Endothelial cell of umbilical vein (primary cell): ENCODE results near the gene KPNA1. TPM values are rescaled to one million over a fixed set of nuclear protein-coding genes. Genes with fewer than 3 reads are reported as not detected.

ENCODE experiments used
- BruUV-seq: library from RNA; stranded (reverse); fragments of 400-500 nt; replicated peaks from 2 replicates; lab custom pipeline; 2021; lab: Mats Ljungman, UMichigan
- CTCF ChIA-PET: fragments of 300-600, 350-600 bp; sonication (Branson Sonifier 250); formaldehyde crosslinking; loops from one replicate; lab custom pipeline; 2021; ENCODE audit warnings: antibody characterized with exemption, inconsistent platforms; lab: Charles Lee
- POLR2A ChIA-PET: fragments of 300-600, 350-600 bp; sonication (Branson Sonifier 250); formaldehyde crosslinking; loops from one replicate; lab custom pipeline; 2021; ENCODE audit warnings: antibody characterized with exemption, inconsistent platforms; lab: Charles Lee
- DNase-seq: peaks from one replicate; pipeline ENCODE4 v3.0.0-alpha.2; 2011; ENCODE audit warnings: low read depth, low spot score
- FAIRE-seq: peaks from 2 replicates; lab custom pipeline; 2011; peaks lifted over from hg19 to GRCh38; lab: Jason Lieb, UNC
- H2AFZ ChIP-seq: 2 replicates; pipeline ENCODE4 v1.6.0; 2012; ENCODE audit warnings: low read depth, low read length, control low read depth, inconsistent platforms
- H3K27ac ChIP-seq: 2 replicates; pipeline ENCODE4 v1.5.1; 2011; ENCODE audit warnings: low read depth, mild to moderate bottlenecking, control low read depth, low read length, moderate library complexity; ENCODE audit not compliant: insufficient read depth
- H3K27me3 ChIP-seq, 2 experiments: 2 replicates each; pipeline versions ENCODE4 v1.6.0 to v1.6.1; 2011; ENCODE audit warnings: low read length in 2 of 2, mixed read lengths in 1 of 2; ENCODE audit not compliant: control insufficient read depth in 2 of 2, insufficient read depth in 2 of 2
- H3K36me3 ChIP-seq, 2 experiments: 2 replicates in 1 of 2; 3 replicates in 1 of 2; pipeline ENCODE4 v1.5.1; 2011; ENCODE audit warnings: low read length in 2 of 2, mild to moderate bottlenecking in 1 of 2, moderate library complexity in 1 of 2; ENCODE audit not compliant: control insufficient read depth in 2 of 2, insufficient read depth in 2 of 2; ENCODE audit errors: extremely low read depth in 1 of 2
- H3K4me1 ChIP-seq: 3 replicates; pipeline ENCODE4 v1.5.1; 2011; ENCODE audit warnings: mild to moderate bottlenecking, low read length; ENCODE audit not compliant: control insufficient read depth, insufficient read depth; ENCODE audit errors: extremely low read depth
- H3K4me2 ChIP-seq: 2 replicates; pipeline ENCODE4 v1.6.1; 2011; ENCODE audit warnings: low read length, control low read depth, mixed read lengths; ENCODE audit not compliant: insufficient read depth
- H3K4me3 ChIP-seq, 3 experiments: fragments of 200-600 bp in 1 of 3; sonication (generic), shearing (Covaris generic) in 1 of 3; replicated peaks in 1 of 3; 2 replicates each; pipeline ENCODE4 v1.5.1; 2011 to 2016; ENCODE audit warnings: control low read depth in 3 of 3, low read length in 3 of 3, mild to moderate bottlenecking in 2 of 3, inconsistent platforms in 1 of 3, low read depth in 1 of 3, moderate library complexity in 1 of 3; ENCODE audit not compliant: insufficient read depth in 1 of 3
- H3K79me2 ChIP-seq: 2 replicates; pipeline ENCODE4 v1.6.0; 2012; ENCODE audit warnings: low read length, inconsistent platforms; ENCODE audit not compliant: control insufficient read depth, insufficient read depth
- H3K9ac ChIP-seq: replicated peaks from 2 replicates; pipeline ENCODE3; 2011; ENCODE audit warnings: low read length, control low read depth; ENCODE audit not compliant: insufficient read depth; ENCODE audit errors: extremely low read depth
- H3K9me1 ChIP-seq: replicated peaks from 3 replicates; pipeline ENCODE4 v1.6.0; 2011; ENCODE audit warnings: mild to moderate bottlenecking, low read length; ENCODE audit not compliant: control insufficient read depth, insufficient read depth; ENCODE audit errors: extremely low read depth
- H3K9me3 ChIP-seq: replicated peaks from 2 replicates; pipeline ENCODE4 v1.5.1; 2012; ENCODE audit warnings: low read length, inconsistent platforms; ENCODE audit not compliant: control insufficient read depth, insufficient read depth
- H4K20me1 ChIP-seq: replicated peaks from 2 replicates; pipeline ENCODE3; 2011; ENCODE audit warnings: mild to moderate bottlenecking, low read length; ENCODE audit not compliant: control insufficient read depth, insufficient read depth; ENCODE audit errors: extremely low read depth
- CTCF ChIP-seq, 2 donors: IDR thresholded peaks; 1 replicate in 1 of 2; 2 replicates in 1 of 2; pipeline ENCODE4 v1.5.1; 2011; ENCODE audit warnings: low read length in 2 of 2, mild to moderate bottlenecking in 2 of 2, moderate library complexity in 2 of 2, control low read depth in 1 of 2, inconsistent platforms in 1 of 2, low read depth in 1 of 2; ENCODE audit not compliant: insufficient read depth in 1 of 2; ENCODE audit errors: extremely low read depth in 1 of 2
- EZH2 ChIP-seq: IDR thresholded peaks from 2 replicates; pipeline ENCODE4 v1.6.1; 2012; ENCODE audit warnings: borderline replicate concordance, low read depth, mild to moderate bottlenecking, moderate library complexity, low read length, inconsistent platforms; ENCODE audit not compliant: severe bottlenecking
- FOS ChIP-seq: IDR thresholded peaks from 2 replicates; pipeline ENCODE4 v1.6.1; 2011; ENCODE audit warnings: mild to moderate bottlenecking, low read length, moderate library complexity, borderline replicate concordance; ENCODE audit not compliant: insufficient read depth
- GATA2 ChIP-seq: IDR thresholded peaks from 2 replicates; pipeline ENCODE4 v1.7.0; 2011; ENCODE audit warnings: low read depth, mild to moderate bottlenecking, moderate library complexity, mixed read lengths, low read length; ENCODE audit not compliant: insufficient read length, insufficient read depth
- JUN ChIP-seq: IDR thresholded peaks from 2 replicates; pipeline ENCODE4 v1.6.1; 2011; ENCODE audit warnings: borderline replicate concordance, low read depth; ENCODE audit not compliant: insufficient read length, insufficient read depth
- MAX ChIP-seq: IDR thresholded peaks from 2 replicates; pipeline ENCODE4 v1.6.1; 2011; ENCODE audit not compliant: insufficient read depth, insufficient read length
- MYC ChIP-seq: IDR thresholded peaks from one replicate; pipeline ENCODE4 v1.6.1; 2011; ENCODE audit warnings: mild to moderate bottlenecking, low read depth, low read length
- POLR2A ChIP-seq: IDR thresholded peaks from 2 replicates; pipeline ENCODE4 v1.6.1; 2012; ENCODE audit warnings: low read depth, mild to moderate bottlenecking, control low read depth, low read length
- POLR2AphosphoS5 ChIP-seq: IDR thresholded peaks from 2 replicates; pipeline ENCODE4 v1.6.1; 2012; ENCODE audit warnings: low read depth, mild to moderate bottlenecking, control low read depth, low read length, moderate library complexity; ENCODE audit not compliant: insufficient read depth
- dilution Hi-C: fragments of 300-500 bp; cut with MboI; formaldehyde crosslinking; loops from one replicate; pipeline ENCODE4 v1.15.0; 2019; ENCODE audit warnings: low sequenced_read_pairs; ENCODE audit not compliant: extremely low pct_ligation_motif_present
- intact Hi-C: fragments of 100-400 bp; cut with micrococcal nuclease; formaldehyde crosslinking; loops from one replicate; pipeline ENCODE4 v1.10.0; 2022
- polyA plus RNA-seq, 4 experiments: library from polyadenylated mRNA; depleted of rRNA in 3 of 4; stranded (reverse) in 3 of 4; unstranded in 1 of 4; fragments of >200 nt; gene quantifications; 2 replicates each; pipeline versions ENCODE4 v1.2.1 to v1.2.3, GENCODE V29; 2011 to 2012; ENCODE audit warnings: missing spikeins in 1 of 4
- total RNA-seq: library from RNA; stranded (reverse); gene quantifications from 2 replicates; pipeline ENCODE4 v1.2.3, GENCODE V29; 2021

The KPNA1 gene
- total and polyA plus RNA-seq, 2 donors (not counting 3 experiments of a cell fraction or from before 2014, with no cell fraction given): 24.4 to 110 TPM

DNA sequence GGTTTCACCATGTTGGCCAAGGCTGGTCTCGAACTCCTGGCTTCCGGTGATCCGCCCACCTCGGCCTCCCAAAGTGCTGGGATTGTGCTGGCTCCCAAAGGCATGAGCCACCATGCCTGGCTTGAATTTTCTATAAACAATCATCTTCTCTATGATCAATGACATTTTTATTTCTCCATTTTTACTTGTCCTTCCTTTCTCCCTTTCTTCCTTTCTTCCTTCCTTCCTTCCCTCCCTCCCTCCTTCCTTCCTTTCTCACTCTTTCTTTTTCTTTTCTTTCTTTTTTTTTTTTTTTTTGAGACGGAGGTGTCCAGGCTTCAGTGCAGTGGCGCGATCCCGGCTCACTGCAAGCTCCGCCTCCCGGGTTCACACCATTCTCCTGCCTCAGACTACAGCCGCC lies 8.6 kb upstream of the KPNA1 start:
- intact Hi-C loops: no loop called here
- Histone ChIP-seq H3K27ac (no peak overlapping the region), H3K9me1 (no peaks in the 10 kb centered on the region), H2AFZ (no peak overlapping the region), H3K36me3 (no peaks in the 10 kb centered on the region), H3K79me2 (no peaks in the 10 kb centered on the region), H4K20me1 (no peaks in the 10 kb centered on the region), H3K9ac (no peak overlapping the region), H3K4me1 (no peaks in the 10 kb centered on the region), H3K4me2 (no peak overlapping the region), H3K27me3 (peaks cover 1 to 2% of the 10 kb centered on the region in 2 experiments), H3K4me3 (no peak overlapping the region), H3K9me3 (no peaks in the 10 kb centered on the region)
- dilution Hi-C loops: no loop called here
- ChIA-PET CTCF (no interaction called here), POLR2A (no interaction called here)
- TF ChIP-seq JUN (no peak), MAX (no peak), POLR2A (no peak), MYC (no peak), CTCF (IDR thresholded peaks at IDR 0.05; ENCODE audit: extremely low read depth in 1 of 2, insufficient read depth in 1 of 2, low read depth in 1 of 2, low read length in 2 of 2) (no peak), POLR2AphosphoS5 (no peak), FOS (no peak), EZH2 (no peak), GATA2 (no peak)
- FAIRE-seq (no peak), DNase-seq (no peak)
- no TSS peak for BruUV-seq
